ENCODE data around the gene ANKRD44.
A peak's percentile ranks its signal among the peaks of the same experiment; 100 is the strongest.
"Not testable (repeated sequence)": the region's sequence is repeated elsewhere in the genome, so short reads cannot be mapped to it uniquely, and the experiment has no call there.

The ANKRD44 gene

GRCh38 chr2:197256547-197257170, 53.9 kb downstream of the ANKRD44 start:
- no peak for FAIRE-seq

GRCh38 chr2:197256021-197256420, 54.6 kb downstream of the ANKRD44 start:
- FAIRE-seq = no peak

GRCh38 chr2:197255543-197255942, 55.0 kb downstream of the ANKRD44 start:
- no peak for FAIRE-seq

GRCh38 chr2:197254776-197255530, 55.6 kb downstream of the ANKRD44 start:
- FAIRE-seq = no peak

GRCh38 chr2:197251576-197251975, 59.0 kb downstream of the ANKRD44 start:
- no peak for FAIRE-seq

GRCh38 chr2:197251163-197251562, 59.4 kb downstream of the ANKRD44 start:
- no peak for FAIRE-seq

GRCh38 chr2:197250084-197250397, 60.5 kb downstream of the ANKRD44 start:
- no peak for FAIRE-seq

GRCh38 chr2:197249381-197250083, 61.0 kb downstream of the ANKRD44 start:
- peak; percentile 86 for FAIRE-seq

GRCh38 chr2:197248623-197249022, 62.0 kb downstream of the ANKRD44 start:
- no peak for FAIRE-seq

GRCh38 chr2:197248001-197248401, 62.6 kb downstream of the ANKRD44 start:
- no peak for FAIRE-seq

- no peak for FAIRE-seq
Measured at GRCh38 chr2:197247083-197247482, 63.5 kb downstream of the ANKRD44 start.

GRCh38 chr2:197245829-197246804, 64.5 kb downstream of the ANKRD44 start:
- no peak for FAIRE-seq

GRCh38 chr2:197244349-197244748, 66.2 kb downstream of the ANKRD44 start:
- no peak for FAIRE-seq

GRCh38 chr2:197242719-197243118, 67.9 kb downstream of the ANKRD44 start:
- no peak for FAIRE-seq

GRCh38 chr2:197241596-197241995, 69.0 kb downstream of the ANKRD44 start:
- FAIRE-seq = peak; percentile 55

- no peak for FAIRE-seq
Measured at GRCh38 chr2:197241153-197241552, 69.4 kb downstream of the ANKRD44 start.

- FAIRE-seq = no peak
Measured at GRCh38 chr2:197240421-197241041, 70.0 kb downstream of the ANKRD44 start.

- FAIRE-seq = not testable (repeated sequence)
Measured at GRCh38 chr2:197240018-197240417, 70.6 kb downstream of the ANKRD44 start.

GRCh38 chr2:197239434-197239833, 71.1 kb downstream of the ANKRD44 start:
- FAIRE-seq = no peak

GRCh38 chr2:197238043-197238365, 72.6 kb downstream of the ANKRD44 start:
- FAIRE-seq = no peak

GRCh38 chr2:197237291-197238042, 73.1 kb downstream of the ANKRD44 start:
- peak; percentile 12 for FAIRE-seq

- FAIRE-seq = no peak
Measured at GRCh38 chr2:197236816-197237215, 73.8 kb downstream of the ANKRD44 start.
